Thyroid gland (tissue), 4 donors: ENCODE measurements around the gene GLA.

Experiments used
- CTCF ChIP-seq, 6 experiments: fragments of 200-600 bp in 3 of 6; fragments of 450-650 bp in 3 of 6; sonication (generic) in 3 of 6; IDR thresholded peaks; one replicate each; pipeline ENCODE4 v1.5.1; 2016 to 2019; ENCODE audit warnings: antibody characterized with exemption in 6 of 6, mild to moderate bottlenecking in 2 of 6, inconsistent platforms in 1 of 6, moderate library complexity in 1 of 6
- POLR2A ChIP-seq, 2 donors: fragments of 450-650 bp; IDR thresholded peaks; one replicate each; pipeline ENCODE4 v1.6.1; 2017; ENCODE audit warnings: antibody characterized with exemption in 2 of 2, mild to moderate bottlenecking in 2 of 2, moderate library complexity in 1 of 2

- TF ChIP-seq POLR2A (IDR thresholded peaks at IDR 0.05) (no peak), CTCF (IDR thresholded peaks at IDR 0.05) (no peak)
Measured at GRCh38 chrX:101386542-101386885, 21.2 kb downstream of the GLA start.
